Hepatocyte (in vitro differentiated cells): ENCODE data around the gene ADTRP.

Experiments used
- CTCF ChIP-seq: fragments of 200-600 bp; sonication (generic); IDR thresholded peaks from 2 replicates; pipeline ENCODE4 v1.5.1; 2016; ENCODE audit warnings: antibody characterized with exemption, mild to moderate bottlenecking; ENCODE audit not compliant: poor library complexity
- EZH2 ChIP-seq: fragments of 200-600 bp; sonication (generic); IDR thresholded peaks from 2 replicates; pipeline ENCODE4 v1.6.1; 2016; ENCODE audit warnings: antibody characterized with exemption, mild to moderate bottlenecking, borderline replicate concordance
- EZH2phosphoT487 ChIP-seq: fragments of 200-600 bp; sonication (generic); IDR thresholded peaks from one replicate; pipeline ENCODE4 v1.6.1; 2018; ENCODE audit warnings: antibody characterized with exemption, mild to moderate bottlenecking, low read depth, moderate library complexity; ENCODE audit not compliant: unreplicated experiment, severe bottlenecking

GRCh38 chr6:11821781-11822180 is 43.2 kb upstream of the ADTRP start:
- no peak for TF ChIP-seq CTCF
- TF ChIP-seq EZH2phosphoT487 = no peak
- no peak for TF ChIP-seq EZH2
